ENCODE measurements around the gene ZNRF2.
"Not testable (repeated sequence)": the region's sequence is repeated elsewhere in the genome, so short reads cannot be mapped to it uniquely, and the experiment has no call there.

The ZNRF2 gene

DNA sequence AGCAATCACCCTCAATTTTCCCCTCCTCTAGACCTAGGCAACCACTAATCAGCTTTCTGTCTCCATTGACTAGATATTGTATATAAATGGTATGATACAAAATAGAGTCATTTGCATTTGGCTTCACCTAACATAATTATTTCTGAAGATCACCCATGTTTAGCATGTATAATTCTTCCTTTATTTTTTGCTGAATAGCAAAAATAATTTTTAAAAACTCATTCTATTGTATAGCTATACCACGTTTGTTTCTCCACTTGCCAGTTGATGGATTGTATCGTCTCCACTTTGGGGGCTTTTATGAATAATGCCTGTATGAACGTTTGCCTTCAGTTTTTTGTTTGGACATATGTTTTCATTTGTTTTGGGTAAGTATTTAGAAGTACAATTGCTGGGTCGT is 95.3 kb downstream of the ZNRF2 start:
- Histone ChIP-seq H3K79me2 (ENCODE audit: insufficient read depth, low read length) (no peaks in the 10 kb centered on the region), H3K9me3 (ENCODE audit: low read length) (peaks cover 9% of the 10 kb centered on the region; the same call in 1 of the 2 replicates), H2AFZ (ENCODE audit: low read length) (no peak overlapping the region), H3K4me1 (ENCODE audit: insufficient read depth, low read length, severe bottlenecking) (no peaks in the 10 kb centered on the region), H3F3A (ENCODE audit: insufficient read depth, low read length) (no peaks in the 10 kb centered on the region; the same call in 1 of the 2 replicates), H3K27me3 (ENCODE audit: insufficient read depth, low read length) (no peaks in the 10 kb centered on the region), H3K4me2 (ENCODE audit: low read length) (no peak overlapping the region), H3K27ac (ENCODE audit: low read depth, low read length, poor library complexity, severe bottlenecking) (no peak overlapping the region), H3K9ac (ENCODE audit: low read length) (no peak overlapping the region), H3K36me3 (ENCODE audit: insufficient read depth, low read length) (no peaks in the 10 kb centered on the region), H3K9me2 (ENCODE audit: low read depth, low read length) (no peaks in the 10 kb centered on the region), H4K20me1 (ENCODE audit: insufficient read depth, low read length) (no peaks in the 10 kb centered on the region), H3K4me3 (ENCODE audit: low read depth, low read length, poor library complexity, severe bottlenecking) (no peak overlapping the region)
- no peak for TF ChIP-seq EZH2 (IDR thresholded peaks at IDR 0.05; ENCODE audit: borderline replicate concordance, low read length)
- TF ChIP-seq, protein P1, sequence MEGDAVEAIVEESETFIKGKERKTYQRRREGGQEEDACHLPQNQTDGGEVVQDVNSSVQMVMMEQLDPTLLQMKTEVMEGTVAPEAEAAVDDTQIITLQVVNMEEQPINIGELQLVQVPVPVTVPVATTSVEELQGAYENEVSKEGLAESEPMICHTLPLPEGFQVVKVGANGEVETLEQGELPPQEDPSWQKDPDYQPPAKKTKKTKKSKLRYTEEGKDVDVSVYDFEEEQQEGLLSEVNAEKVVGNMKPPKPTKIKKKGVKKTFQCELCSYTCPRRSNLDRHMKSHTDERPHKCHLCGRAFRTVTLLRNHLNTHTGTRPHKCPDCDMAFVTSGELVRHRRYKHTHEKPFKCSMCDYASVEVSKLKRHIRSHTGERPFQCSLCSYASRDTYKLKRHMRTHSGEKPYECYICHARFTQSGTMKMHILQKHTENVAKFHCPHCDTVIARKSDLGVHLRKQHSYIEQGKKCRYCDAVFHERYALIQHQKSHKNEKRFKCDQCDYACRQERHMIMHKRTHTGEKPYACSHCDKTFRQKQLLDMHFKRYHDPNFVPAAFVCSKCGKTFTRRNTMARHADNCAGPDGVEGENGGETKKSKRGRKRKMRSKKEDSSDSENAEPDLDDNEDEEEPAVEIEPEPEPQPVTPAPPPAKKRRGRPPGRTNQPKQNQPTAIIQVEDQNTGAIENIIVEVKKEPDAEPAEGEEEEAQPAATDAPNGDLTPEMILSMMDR (IDR thresholded peaks at IDR 0.05; ENCODE audit: low read length), result no peak

DNA sequence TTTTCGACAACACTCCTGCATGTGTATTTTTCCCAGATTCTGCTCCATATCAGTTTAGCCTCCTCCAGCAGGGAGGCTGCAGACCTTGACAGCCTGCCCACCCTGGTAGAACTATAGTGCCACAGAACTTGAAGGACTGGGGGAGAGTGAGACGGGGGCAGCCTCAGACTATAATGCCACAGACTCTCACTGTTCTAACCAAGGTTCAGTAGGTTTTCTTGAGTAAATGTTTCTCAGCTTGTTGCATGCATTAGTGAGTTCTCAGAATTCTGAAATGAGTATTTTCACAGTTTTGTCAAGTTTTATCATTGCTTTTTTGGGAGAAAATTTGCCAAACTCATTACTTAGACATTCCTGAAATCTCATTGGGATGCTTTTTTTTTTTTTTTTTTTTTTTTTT is 95.9 kb downstream of the ZNRF2 start:
- H3K4me1 ChIP-seq (ENCODE audit: insufficient read depth, low read length, severe bottlenecking), result no peaks in the 10 kb centered on the region
- no peaks in the 10 kb centered on the region for H3K9me2 ChIP-seq (ENCODE audit: low read depth, low read length)
- H3K79me2 ChIP-seq (ENCODE audit: insufficient read depth, low read length), result no peaks in the 10 kb centered on the region
- H3K27ac ChIP-seq (ENCODE audit: low read depth, low read length, poor library complexity, severe bottlenecking), result no peak overlapping the region
- H3K4me3 ChIP-seq (ENCODE audit: low read depth, low read length, poor library complexity, severe bottlenecking), result no peak overlapping the region
- H3K27me3 ChIP-seq (ENCODE audit: insufficient read depth, low read length), result no peaks in the 10 kb centered on the region
- H3F3A ChIP-seq (ENCODE audit: insufficient read depth, low read length), result no peaks in the 10 kb centered on the region; the same call in 1 of the 2 replicates
- no peak overlapping the region for H3K4me2 ChIP-seq (ENCODE audit: low read length)
- no peak for TF ChIP-seq EZH2 (IDR thresholded peaks at IDR 0.05; ENCODE audit: borderline replicate concordance, low read length)
- TF ChIP-seq, protein P1 (IDR thresholded peaks at IDR 0.05; ENCODE audit: low read length), result no peak
- no peak overlapping the region for H2AFZ ChIP-seq (ENCODE audit: low read length)
- H3K9ac ChIP-seq (ENCODE audit: low read length), result no peak overlapping the region
- no peaks in the 10 kb centered on the region for H3K36me3 ChIP-seq (ENCODE audit: insufficient read depth, low read length)
- peaks cover 9% of the 10 kb centered on the region; the same call in 1 of the 2 replicates for H3K9me3 ChIP-seq (ENCODE audit: low read length)
- no peaks in the 10 kb centered on the region for H4K20me1 ChIP-seq (ENCODE audit: insufficient read depth, low read length)

DNA sequence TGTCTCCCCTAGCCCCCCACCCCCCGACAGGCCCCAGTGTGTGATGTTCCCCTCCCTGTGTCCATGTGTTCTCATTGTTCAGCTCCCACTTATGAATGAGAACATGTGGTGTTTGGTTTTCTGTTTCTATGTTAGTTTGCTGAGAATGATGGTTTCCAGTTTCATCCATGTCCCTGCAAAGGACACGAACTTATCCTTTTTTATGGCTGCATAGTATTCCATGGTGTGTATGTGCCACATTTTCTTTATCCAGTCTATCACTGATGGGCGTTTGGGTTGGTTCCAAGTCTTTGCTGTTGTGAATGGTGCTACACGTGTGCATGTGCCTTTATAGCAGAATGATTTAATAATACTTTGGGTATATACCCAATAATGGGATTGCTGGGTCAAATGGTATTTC is 96.4 kb downstream of the ZNRF2 start:
- not testable (repeated sequence) for H3K9ac ChIP-seq (ENCODE audit: low read length); H3K27ac ChIP-seq (ENCODE audit: low read depth, low read length, poor library complexity, severe bottlenecking); H3K27me3 ChIP-seq (ENCODE audit: insufficient read depth, low read length); H3K4me2 ChIP-seq (ENCODE audit: low read length); H2AFZ ChIP-seq (ENCODE audit: low read length); H3K4me3 ChIP-seq (ENCODE audit: low read depth, low read length, poor library complexity, severe bottlenecking); H3K79me2 ChIP-seq (ENCODE audit: insufficient read depth, low read length); H3F3A ChIP-seq (ENCODE audit: insufficient read depth, low read length); H4K20me1 ChIP-seq (ENCODE audit: insufficient read depth, low read length); H3K4me1 ChIP-seq (ENCODE audit: insufficient read depth, low read length, severe bottlenecking); H3K36me3 ChIP-seq (ENCODE audit: insufficient read depth, low read length); H3K9me2 ChIP-seq (ENCODE audit: low read depth, low read length); H3K9me3 ChIP-seq (ENCODE audit: low read length)

DNA sequence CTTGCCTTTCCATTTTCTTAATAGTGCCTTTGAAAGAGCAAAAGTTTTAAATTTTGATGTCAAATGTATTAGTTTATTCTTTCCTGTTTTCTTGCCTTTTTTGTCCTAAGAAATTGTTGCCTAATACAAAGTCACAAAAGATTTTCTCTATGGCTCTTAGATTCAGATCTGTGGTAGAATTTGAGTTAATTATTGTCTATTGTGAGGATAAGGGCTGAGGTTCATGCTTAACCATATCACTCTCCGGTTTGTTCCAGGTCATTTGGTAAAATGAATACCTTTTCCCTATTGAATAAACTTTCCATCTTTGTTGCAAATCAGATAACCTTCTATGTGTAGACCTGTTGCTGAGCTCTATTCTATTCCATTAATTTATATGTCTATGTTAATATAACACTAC is 98.2 kb downstream of the ZNRF2 start:
- Histone ChIP-seq H3K4me1 (ENCODE audit: insufficient read depth, low read length, severe bottlenecking) (no peaks in the 10 kb centered on the region), H4K20me1 (ENCODE audit: insufficient read depth, low read length) (no peaks in the 10 kb centered on the region), H3F3A (ENCODE audit: insufficient read depth, low read length) (no peaks in the 10 kb centered on the region), H3K9me2 (ENCODE audit: low read depth, low read length) (no peaks in the 10 kb centered on the region), H3K27ac (ENCODE audit: low read depth, low read length, poor library complexity, severe bottlenecking) (no peak overlapping the region), H3K27me3 (ENCODE audit: insufficient read depth, low read length) (no peaks in the 10 kb centered on the region), H3K4me3 (ENCODE audit: low read depth, low read length, poor library complexity, severe bottlenecking) (no peak overlapping the region), H3K9me3 (ENCODE audit: low read length) (peaks cover 9% of the 10 kb centered on the region; the same call in 1 of the 2 replicates), H3K9ac (ENCODE audit: low read length) (no peak overlapping the region), H2AFZ (ENCODE audit: low read length) (no peak overlapping the region), H3K4me2 (ENCODE audit: low read length) (no peak overlapping the region), H3K36me3 (ENCODE audit: insufficient read depth, low read length) (no peaks in the 10 kb centered on the region), H3K79me2 (ENCODE audit: insufficient read depth, low read length) (no peaks in the 10 kb centered on the region)
- TF ChIP-seq, protein P1 (IDR thresholded peaks at IDR 0.05; ENCODE audit: low read length), result no peak
- no peak for TF ChIP-seq EZH2 (IDR thresholded peaks at IDR 0.05; ENCODE audit: borderline replicate concordance, low read length)

Data from OCI-LY1 (cell line).